Activated CD8-positive, alpha-beta memory T cell treated with anti-CD3 and anti-CD28 coated beads, Interleukin-2, amount 50 U/mL, for 48 hours (primary cell): ENCODE data around the gene SCRN1.

Experiments used
- DNase-seq: peaks from one replicate; pipeline ENCODE4 v3.0.0-alpha.2; 2020

Gene SCRN1

GRCh38 chr7:30003098-30003497, 13.5 kb upstream of the SCRN1 start:
- no peak for DNase-seq

- no peak for DNase-seq
These were observed 12.4 kb upstream of the SCRN1 start for GRCh38 chr7:30001998-30002397.

- DNase-seq, result no peak
These were observed 8.9 kb upstream of the SCRN1 start for GRCh38 chr7:29998489-29998888.

- DNase-seq, result no peak
These were observed 6.7 kb upstream of the SCRN1 start for GRCh38 chr7:29996321-29996720.

DNA sequence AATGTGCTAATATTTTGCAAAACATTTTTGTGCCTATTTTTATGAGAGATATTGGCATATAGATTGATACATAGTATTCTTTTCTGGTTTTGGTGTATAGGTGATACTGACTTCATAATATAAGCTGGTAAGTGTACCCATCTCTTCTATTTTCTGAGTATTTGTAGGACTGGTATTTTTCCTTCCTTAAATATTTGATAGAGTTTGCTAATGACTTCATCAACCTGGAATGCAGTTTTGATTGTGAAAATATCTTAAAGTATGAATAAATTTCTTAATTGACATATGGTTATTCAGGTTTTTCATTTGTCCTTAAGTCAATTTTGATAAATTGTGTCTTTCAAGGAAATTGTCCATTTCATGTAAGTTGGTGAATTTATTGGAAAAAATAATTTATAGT, 6.1 kb upstream of the SCRN1 start:
- DNase-seq, result no peak

DNA sequence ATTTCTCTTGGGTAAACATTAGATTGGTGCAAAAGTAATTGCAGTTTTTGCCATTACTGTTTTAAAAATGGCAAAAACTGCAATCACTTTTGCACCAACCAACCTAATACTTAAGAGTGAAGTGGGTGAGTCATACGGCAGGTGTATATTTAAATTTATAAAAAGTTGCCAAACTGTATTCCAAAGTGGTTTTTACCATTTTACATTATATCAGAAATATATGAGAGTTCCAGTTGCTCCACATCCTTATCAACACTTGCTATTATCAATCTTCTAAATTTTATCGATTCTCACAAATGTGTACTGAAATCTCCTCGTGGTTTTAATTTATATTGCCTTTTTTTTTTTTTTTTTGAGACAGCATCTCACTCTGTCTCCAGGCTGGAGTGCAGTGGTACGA, 3.5 kb upstream of the SCRN1 start:
- DNase-seq, result no peak

DNA sequence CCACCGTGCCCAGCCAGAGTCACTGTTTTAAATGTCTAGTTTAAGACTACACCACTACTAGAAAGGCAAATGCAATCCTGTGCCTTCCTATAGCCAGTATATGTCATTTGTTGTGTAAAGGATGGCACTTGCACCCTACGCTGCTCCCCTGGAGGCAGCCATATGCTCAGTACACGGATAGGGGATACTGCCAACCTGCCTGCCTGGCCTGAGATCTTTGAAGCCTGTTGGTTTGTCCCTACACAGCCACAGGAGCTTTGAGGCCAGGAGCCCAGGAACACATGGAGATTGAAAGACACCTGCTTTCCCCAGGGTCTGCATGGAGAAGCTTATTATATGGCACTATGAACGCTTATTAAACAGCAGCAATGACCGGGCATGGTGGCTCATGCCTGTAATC, 2.3 kb upstream of the SCRN1 start:
- no peak for DNase-seq

GRCh38 chr7:29990931-29991330, 1.3 kb upstream of the SCRN1 start:
- no peak for DNase-seq

GRCh38 chr7:29988424-29989256, 961 bp downstream of the SCRN1 start:
- DNase-seq, result peak; percentile 63

DNA sequence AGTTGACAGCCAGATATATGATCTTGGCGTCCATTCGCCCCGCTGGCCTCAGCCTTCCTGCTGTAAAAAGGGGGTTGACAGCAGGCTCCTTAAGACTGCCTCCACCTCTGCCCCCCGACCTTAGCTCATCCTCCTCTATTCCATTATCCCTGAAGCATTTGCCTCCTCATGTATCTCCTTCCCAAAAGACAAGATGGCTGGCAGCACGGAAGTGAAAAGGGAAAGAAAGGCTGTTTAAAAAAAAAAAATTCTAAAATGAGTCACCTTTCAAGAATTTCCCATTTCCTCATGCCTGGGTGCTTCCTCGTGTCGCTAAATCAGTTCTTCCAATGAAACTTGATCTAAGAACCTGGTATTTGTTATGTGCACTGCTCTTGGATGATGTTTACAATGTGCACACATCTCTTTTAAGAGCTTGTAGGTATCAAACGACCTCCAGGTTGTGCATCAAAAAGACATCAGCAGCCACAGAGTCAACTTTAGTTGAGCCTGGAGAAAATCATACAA, 1.7 kb downstream of the SCRN1 start:
- DNase-seq, result no peak

- no peak for DNase-seq
These were observed 2.5 kb downstream of the SCRN1 start for GRCh38 chr7:29987083-29987482.

GRCh38 chr7:29980151-29980550, 9.4 kb downstream of the SCRN1 start:
- no peak for DNase-seq

DNA sequence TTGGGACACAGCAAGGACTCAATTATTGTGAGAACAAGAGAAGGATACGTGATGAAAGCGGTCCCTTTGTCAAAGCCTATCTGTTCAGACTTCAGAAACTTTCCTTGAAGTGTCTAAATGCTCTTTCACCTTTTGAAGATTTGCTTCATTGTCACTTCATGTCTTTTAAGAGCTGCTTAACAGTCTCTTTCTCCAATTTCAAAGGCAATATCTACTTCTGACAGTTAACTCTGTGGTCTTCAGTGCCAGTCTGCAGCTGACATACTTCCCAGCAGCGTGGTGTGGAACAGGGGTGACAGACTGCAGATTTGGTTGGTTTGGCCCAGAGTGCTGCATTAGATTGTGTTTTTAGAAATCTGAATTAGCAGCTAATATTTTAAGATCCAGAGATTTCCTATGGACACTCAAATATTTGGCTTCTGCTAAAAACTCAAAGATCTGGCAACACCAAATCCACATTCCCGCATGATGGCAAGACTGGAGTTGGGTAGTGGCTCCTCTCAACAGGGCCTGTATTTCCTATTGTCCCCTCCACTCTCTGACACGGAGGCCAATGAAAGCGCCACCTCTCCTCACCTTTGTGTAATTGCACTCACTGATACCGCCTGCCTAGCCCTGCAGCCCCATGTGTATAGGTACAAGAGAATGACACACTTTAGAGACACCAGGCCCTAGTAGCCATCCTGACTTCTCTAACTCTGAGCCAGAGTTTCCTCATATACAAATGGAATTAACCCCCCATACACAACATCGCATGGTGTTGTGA, 11.5 kb downstream of the SCRN1 start:
- DNase-seq, result no peak

DNA sequence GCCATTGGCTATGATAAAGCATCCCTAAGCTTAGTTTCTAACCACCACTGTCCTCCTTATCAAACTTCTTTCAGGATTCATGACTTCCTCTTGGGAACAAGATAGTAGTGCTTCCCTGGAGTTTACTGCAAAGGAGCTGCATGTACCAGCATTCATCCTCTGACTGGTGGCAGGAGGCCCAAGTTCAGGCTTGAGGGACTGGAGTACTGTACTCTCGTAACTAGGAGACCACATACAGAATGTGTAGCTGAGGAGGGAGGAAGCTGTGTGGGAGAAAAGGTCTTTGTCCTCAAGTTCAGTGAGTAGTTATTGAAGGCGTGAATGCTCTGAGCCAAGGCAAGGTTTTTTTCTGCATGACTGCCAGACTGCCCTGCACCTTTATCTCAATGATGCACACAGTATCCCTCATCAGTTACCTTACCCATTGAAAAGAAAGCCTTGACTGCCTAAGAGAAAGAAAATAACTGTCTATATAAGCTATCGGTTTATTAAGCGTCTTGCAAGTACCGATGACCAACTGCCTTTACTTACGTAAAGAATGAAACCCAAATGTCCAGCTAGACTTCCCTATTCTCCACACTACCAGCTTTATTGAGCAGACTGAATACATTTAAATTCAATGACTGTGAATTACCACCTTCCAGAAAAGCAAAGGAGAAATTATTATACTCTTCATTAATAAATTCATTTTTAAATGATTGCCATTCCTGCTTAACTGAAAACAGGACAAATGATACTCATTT, 12.8 kb downstream of the SCRN1 start:
- no peak for DNase-seq

GRCh38 chr7:29976266-29976665, 13.3 kb downstream of the SCRN1 start:
- no peak for DNase-seq

- DNase-seq, result no peak
These were observed 14.0 kb downstream of the SCRN1 start for GRCh38 chr7:29975561-29975960.

DNA sequence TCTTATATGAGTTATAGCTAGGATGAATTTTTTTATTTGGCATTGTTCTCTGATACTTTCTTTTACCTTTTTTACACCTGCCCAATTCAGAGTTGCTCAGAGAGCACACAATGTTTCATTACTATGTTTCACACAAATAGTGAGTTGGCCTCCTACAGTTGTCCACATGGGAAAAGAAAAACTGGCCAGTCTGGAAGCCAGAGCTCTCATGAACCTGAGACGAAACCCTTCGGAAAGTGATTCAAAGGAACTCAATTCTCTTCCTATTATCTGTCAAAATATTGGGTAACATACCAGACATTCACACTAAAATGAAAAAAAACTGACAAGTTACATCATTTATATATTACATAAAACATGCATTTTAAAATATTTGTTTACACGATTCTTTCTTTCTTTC, 15.3 kb downstream of the SCRN1 start:
- no peak for DNase-seq

DNA sequence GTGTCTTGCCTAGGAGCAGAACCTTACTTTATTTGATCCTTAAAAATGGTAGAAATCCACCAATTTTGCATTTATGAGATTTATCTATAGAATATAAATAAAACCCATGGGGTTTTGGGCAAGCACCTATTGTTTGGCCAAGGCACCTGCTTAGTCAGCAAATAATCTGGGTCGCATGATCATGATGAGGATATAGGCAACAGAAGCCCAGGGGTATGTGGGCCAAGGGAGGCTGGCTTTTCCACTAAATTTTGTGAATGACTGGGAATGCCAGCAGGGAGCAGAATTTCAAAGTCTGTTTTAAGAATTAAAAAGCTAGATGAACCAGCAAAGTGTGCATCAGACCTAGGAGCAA, 17.3 kb downstream of the SCRN1 start:
- DNase-seq, result no peak

- no peak for DNase-seq
These were observed 17.9 kb downstream of the SCRN1 start for GRCh38 chr7:29971566-29972314.

DNA sequence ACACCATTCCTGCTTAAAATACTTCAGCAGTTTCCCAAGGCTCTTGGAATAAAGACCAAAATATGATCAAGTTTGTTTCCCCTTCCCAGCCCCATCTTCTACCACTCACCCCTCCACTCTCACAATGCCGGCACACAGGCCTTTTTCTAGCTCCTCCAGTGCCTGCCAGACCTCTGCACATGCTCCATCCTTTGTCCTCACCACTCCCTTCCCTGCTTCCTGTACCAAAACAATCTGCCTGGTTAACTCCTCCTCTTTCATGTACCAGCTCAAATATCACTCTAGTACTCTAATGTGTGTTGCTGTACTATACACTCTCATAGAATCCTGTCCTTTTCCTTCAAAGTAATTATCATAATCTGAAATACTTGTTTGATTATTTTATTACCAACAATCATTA, 19.4 kb downstream of the SCRN1 start:
- DNase-seq, result no peak

DNA sequence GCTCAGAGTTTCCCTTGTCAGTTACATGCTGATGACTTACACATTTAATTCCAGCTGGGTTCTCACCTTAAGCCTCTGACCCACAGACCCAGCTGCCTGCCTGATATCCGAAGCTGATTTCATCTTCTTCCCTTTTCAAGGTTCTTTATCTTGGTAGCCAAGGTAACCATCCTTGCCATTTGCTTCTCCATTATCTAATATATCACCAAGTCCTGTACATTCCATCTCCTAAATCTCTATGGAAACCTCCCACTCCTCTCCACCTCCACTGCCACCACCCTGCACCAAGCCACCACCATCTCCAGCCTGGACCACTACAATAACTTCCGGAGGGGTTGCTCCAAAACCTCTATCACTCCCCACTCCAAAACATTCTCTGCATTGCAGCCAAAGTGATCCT, 19.9 kb downstream of the SCRN1 start:
- DNase-seq, result no peak

- no peak for DNase-seq
These were observed 20.8 kb downstream of the SCRN1 start for GRCh38 chr7:29968683-29969395.
